Measurements from ENCODE around the gene HNRNPA0.
A peak's percentile ranks its signal among the peaks of the same experiment; 100 is the strongest.

HNRNPA0 gene

GRCh38 chr5:137752905-137753690 is 1.1 kb downstream of the HNRNPA0 start:
- TF ChIP-seq PATZ1 (CRISPR knock-in tag; IDR thresholded peaks at IDR 0.05; ENCODE audit: borderline replicate concordance) = 0 out of 2 replicates have a peak, but pooled peaks have one; percentile 44
- TF ChIP-seq ISL1 (CRISPR knock-in tag; IDR thresholded peaks at IDR 0.05) = no peak

GRCh38 chr5:137751869-137752491 is 2.2 kb downstream of the HNRNPA0 start:
- no peak for ATAC-seq
- TF ChIP-seq OSR1 (CRISPR knock-in tag; IDR thresholded peaks at IDR 0.05) (no peak), BACH2 (CRISPR knock-in tag; IDR thresholded peaks at IDR 0.05; ENCODE audit: borderline replicate concordance) (no peak), TCF4 (CRISPR knock-in tag; IDR thresholded peaks at IDR 0.05; ENCODE audit: borderline replicate concordance) (no peak), TOX (CRISPR knock-in tag; IDR thresholded peaks at IDR 0.05; ENCODE audit: borderline replicate concordance) (no peak), GLIS3 (CRISPR knock-in tag; IDR thresholded peaks at IDR 0.05) (no peak), CSRNP3 (CRISPR knock-in tag; IDR thresholded peaks at IDR 0.05) (no peak), ZFP30 (CRISPR knock-in tag; IDR thresholded peaks at IDR 0.05) (no peak), RARB (CRISPR knock-in tag; IDR thresholded peaks at IDR 0.05) (no peak)

More at GRCh38 chr5:137752905-137753690, 1.1 kb downstream of the HNRNPA0 start:
- peak; percentile 0; the same call in 2 of the 3 replicates for ATAC-seq

GRCh38 chr5:137750436-137750835 is 3.7 kb downstream of the HNRNPA0 start:
- no peak for TF ChIP-seq CREB5 (CRISPR knock-in tag; IDR thresholded peaks at IDR 0.05; ENCODE audit: low read depth)
- TF ChIP-seq SNAI2 (CRISPR knock-in tag; IDR thresholded peaks at IDR 0.05) = no peak
- TF ChIP-seq PATZ1 (CRISPR knock-in tag; IDR thresholded peaks at IDR 0.05; ENCODE audit: borderline replicate concordance) = no peak
- TF ChIP-seq TOX (CRISPR knock-in tag; IDR thresholded peaks at IDR 0.05; ENCODE audit: borderline replicate concordance) = no peak
- no peak for TF ChIP-seq ISL1 (CRISPR knock-in tag; IDR thresholded peaks at IDR 0.05)
- ATAC-seq = no peak

- ATAC-seq = no peak
Measured at GRCh38 chr5:137747848-137748247, 6.3 kb downstream of the HNRNPA0 start.

More at GRCh38 chr5:137747848-137748247, 6.3 kb downstream of the HNRNPA0 start:
- TF ChIP-seq ARNTL (CRISPR knock-in tag; IDR thresholded peaks at IDR 0.05; ENCODE audit: borderline replicate concordance, low read depth) (no peak), TOX (CRISPR knock-in tag; IDR thresholded peaks at IDR 0.05; ENCODE audit: borderline replicate concordance) (no peak), SNAI2 (CRISPR knock-in tag; IDR thresholded peaks at IDR 0.05) (no peak), BACH2 (CRISPR knock-in tag; IDR thresholded peaks at IDR 0.05; ENCODE audit: borderline replicate concordance) (no peak), ZNF70 (CRISPR knock-in tag; IDR thresholded peaks at IDR 0.05) (no peak), CSDC2 (CRISPR knock-in tag; IDR thresholded peaks at IDR 0.05) (no peak), ZNF565 (CRISPR knock-in tag; conservative IDR thresholded peaks at IDR 0.05; ENCODE audit: low read depth) (no peak), ZNF8 (CRISPR knock-in tag; IDR thresholded peaks at IDR 0.05) (no peak), OSR1 (CRISPR knock-in tag; IDR thresholded peaks at IDR 0.05) (no peak), PPARA (CRISPR knock-in tag; IDR thresholded peaks at IDR 0.05; ENCODE audit: borderline replicate concordance) (no peak), ZFP30 (CRISPR knock-in tag; IDR thresholded peaks at IDR 0.05) (no peak), TSHZ2 (CRISPR knock-in tag; IDR thresholded peaks at IDR 0.05) (no peak), RARB (CRISPR knock-in tag; IDR thresholded peaks at IDR 0.05) (no peak), CREB5 (CRISPR knock-in tag; IDR thresholded peaks at IDR 0.05; ENCODE audit: low read depth) (no peak), GLIS3 (CRISPR knock-in tag; IDR thresholded peaks at IDR 0.05) (no peak), ZC3H10 (CRISPR knock-in tag; IDR thresholded peaks at IDR 0.05) (no peak), POU6F1 (CRISPR knock-in tag; IDR thresholded peaks at IDR 0.05; ENCODE audit: borderline replicate concordance, low read depth) (no peak)
